Measurements from ENCODE around the gene ANKUB1.

DNA sequence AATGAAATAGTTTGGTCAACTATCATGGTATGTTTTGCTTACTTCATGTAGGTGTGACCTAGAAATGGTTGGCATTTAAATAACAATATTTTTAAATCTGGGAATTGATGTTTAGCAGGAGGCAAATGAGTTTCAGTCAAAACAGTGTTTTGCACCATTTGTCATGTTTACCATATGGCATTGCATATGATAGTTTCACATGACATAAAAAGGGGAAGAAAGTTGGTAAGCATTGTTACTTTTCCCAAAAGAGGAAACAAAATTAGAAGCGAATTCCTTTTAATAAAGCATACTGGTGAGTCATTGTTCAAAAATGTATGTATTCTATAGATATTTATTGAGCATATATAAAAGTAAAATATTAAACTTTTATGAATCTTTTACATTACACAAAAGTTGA lies 23.0 kb upstream of the ANKUB1 start:
- TF ChIP-seq, protein P1, sequence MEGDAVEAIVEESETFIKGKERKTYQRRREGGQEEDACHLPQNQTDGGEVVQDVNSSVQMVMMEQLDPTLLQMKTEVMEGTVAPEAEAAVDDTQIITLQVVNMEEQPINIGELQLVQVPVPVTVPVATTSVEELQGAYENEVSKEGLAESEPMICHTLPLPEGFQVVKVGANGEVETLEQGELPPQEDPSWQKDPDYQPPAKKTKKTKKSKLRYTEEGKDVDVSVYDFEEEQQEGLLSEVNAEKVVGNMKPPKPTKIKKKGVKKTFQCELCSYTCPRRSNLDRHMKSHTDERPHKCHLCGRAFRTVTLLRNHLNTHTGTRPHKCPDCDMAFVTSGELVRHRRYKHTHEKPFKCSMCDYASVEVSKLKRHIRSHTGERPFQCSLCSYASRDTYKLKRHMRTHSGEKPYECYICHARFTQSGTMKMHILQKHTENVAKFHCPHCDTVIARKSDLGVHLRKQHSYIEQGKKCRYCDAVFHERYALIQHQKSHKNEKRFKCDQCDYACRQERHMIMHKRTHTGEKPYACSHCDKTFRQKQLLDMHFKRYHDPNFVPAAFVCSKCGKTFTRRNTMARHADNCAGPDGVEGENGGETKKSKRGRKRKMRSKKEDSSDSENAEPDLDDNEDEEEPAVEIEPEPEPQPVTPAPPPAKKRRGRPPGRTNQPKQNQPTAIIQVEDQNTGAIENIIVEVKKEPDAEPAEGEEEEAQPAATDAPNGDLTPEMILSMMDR (IDR thresholded peaks at IDR 0.05), result no peak
- no peak for TF ChIP-seq POLR2AphosphoS5 (IDR thresholded peaks at IDR 0.05)
